Osteoblast (primary cell): ENCODE measurements around the gene RCOR1. TPM values are rescaled to one million over a fixed set of nuclear protein-coding genes. Genes with fewer than 3 reads are reported as not detected.

Experiments used
- DNase-seq: peaks from one replicate; pipeline ENCODE4 v3.0.0; 2011; ENCODE audit warnings: low spot score, mixed read lengths; ENCODE audit not compliant: insufficient read length; ENCODE audit errors: missing footprints
- H2AFZ ChIP-seq: 2 replicates; pipeline ENCODE4 v1.6.0; 2011; ENCODE audit warnings: mild to moderate bottlenecking, low read length
- H3K27ac ChIP-seq: 2 replicates; pipeline ENCODE4 v1.5.1; 2011; ENCODE audit warnings: mild to moderate bottlenecking, low read depth, low read length, moderate library complexity
- H3K27me3 ChIP-seq: 2 replicates; pipeline ENCODE4 v1.6.0; 2012; ENCODE audit warnings: mild to moderate bottlenecking, control low read depth, inconsistent platforms, low read length, moderate library complexity; ENCODE audit not compliant: insufficient read depth
- H3K36me3 ChIP-seq: 2 replicates; pipeline ENCODE4 v1.5.1; 2011; ENCODE audit warnings: mild to moderate bottlenecking, low read length, control low read depth, moderate library complexity; ENCODE audit not compliant: insufficient read depth
- H3K4me1 ChIP-seq: 2 replicates; pipeline ENCODE4 v1.5.1; 2011; ENCODE audit warnings: mild to moderate bottlenecking, low read length, control low read depth, moderate library complexity; ENCODE audit not compliant: insufficient read depth
- H3K4me2 ChIP-seq: 2 replicates; pipeline ENCODE4 v1.6.0; 2011; ENCODE audit warnings: mild to moderate bottlenecking, low read length; ENCODE audit not compliant: insufficient read depth
- H3K4me3 ChIP-seq: fragments of 200-600 bp; sonication (generic); 3 replicates; pipeline ENCODE4 v1.5.1; 2012; ENCODE audit warnings: mild to moderate bottlenecking, low read length, inconsistent platforms; ENCODE audit not compliant: insufficient read depth
- H3K79me2 ChIP-seq: 2 replicates; pipeline ENCODE4 v1.6.0; 2012; ENCODE audit warnings: mild to moderate bottlenecking, low read length, control low read depth, inconsistent platforms; ENCODE audit not compliant: insufficient read depth
- H3K9me3 ChIP-seq: 2 replicates; pipeline ENCODE4 v1.5.1; 2011; ENCODE audit warnings: low read depth, low read length, control low read depth
- H4K20me1 ChIP-seq: 2 replicates; pipeline ENCODE4 v1.6.0; 2012; ENCODE audit warnings: mild to moderate bottlenecking, low read length, control low read depth; ENCODE audit not compliant: insufficient read depth
- CTCF ChIP-seq: IDR thresholded peaks from 2 replicates; pipeline ENCODE4 v1.5.1; 2011; ENCODE audit warnings: mild to moderate bottlenecking, low read depth, low read length, moderate library complexity; ENCODE audit errors: extremely low read depth
- total RNA-seq: library from RNA; depleted of rRNA; stranded (reverse); fragments of >200 nt; gene quantifications from 2 replicates; pipeline ENCODE4 v1.2.3, GENCODE V29; 2012

RCOR1 gene
- total RNA-seq, 1 donor = 11.6 TPM

GRCh38 chr14:102758087-102758486 lies 165.6 kb downstream of the RCOR1 start:
- H3K4me1 ChIP-seq = no peaks in the 10 kb centered on the region
- no peaks in the 10 kb centered on the region for H3K36me3 ChIP-seq
- no peak overlapping the region for H3K4me2 ChIP-seq
- peaks cover 17% of the 10 kb centered on the region for H3K27me3 ChIP-seq
- H3K4me3 ChIP-seq = no peak overlapping the region
- H3K27ac ChIP-seq = no peak overlapping the region
- no peaks in the 10 kb centered on the region for H3K79me2 ChIP-seq
- H2AFZ ChIP-seq = no peak overlapping the region
- TF ChIP-seq CTCF = no peak
- H3K9me3 ChIP-seq = no peaks in the 10 kb centered on the region
- no peak for DNase-seq
- no peaks in the 10 kb centered on the region for H4K20me1 ChIP-seq

- TF ChIP-seq CTCF = no peak
- H4K20me1 ChIP-seq = no peaks in the 10 kb centered on the region
- no peak overlapping the region for H2AFZ ChIP-seq
- H3K27me3 ChIP-seq = peaks cover 19% of the 10 kb centered on the region
- H3K27ac ChIP-seq = no peak overlapping the region
- no peaks in the 10 kb centered on the region for H3K79me2 ChIP-seq
- no peak overlapping the region for H3K4me2 ChIP-seq
- H3K4me1 ChIP-seq = no peaks in the 10 kb centered on the region
- peak; percentile 72 for DNase-seq
- H3K36me3 ChIP-seq = no peaks in the 10 kb centered on the region
- H3K4me3 ChIP-seq = no peak overlapping the region
- H3K9me3 ChIP-seq = no peaks in the 10 kb centered on the region
Measured at GRCh38 chr14:102759456-102760187, 167.2 kb downstream of the RCOR1 start.

- Histone ChIP-seq H3K9me3 (no peaks in the 10 kb centered on the region), H3K4me1 (no peaks in the 10 kb centered on the region), H3K4me3 (no peak overlapping the region), H2AFZ (peak overlapping the region; percentile 29), H4K20me1 (no peaks in the 10 kb centered on the region), H3K79me2 (no peaks in the 10 kb centered on the region), H3K36me3 (no peaks in the 10 kb centered on the region), H3K4me2 (peak overlapping the region; percentile 13), H3K27me3 (peaks cover 19% of the 10 kb centered on the region), H3K27ac (no peak overlapping the region)
- TF ChIP-seq CTCF = no peak
- DNase-seq = peak; percentile 75
Measured at GRCh38 chr14:102760496-102761193, 168.2 kb downstream of the RCOR1 start.

GRCh38 chr14:102761206-102761605 lies 168.8 kb downstream of the RCOR1 start:
- Histone ChIP-seq H3K4me1 (no peaks in the 10 kb centered on the region), H4K20me1 (no peaks in the 10 kb centered on the region)

More at GRCh38 chr14:102761206-102761605, 168.8 kb downstream of the RCOR1 start:
- Histone ChIP-seq H3K4me2 (no peak overlapping the region), H3K36me3 (no peaks in the 10 kb centered on the region), H3K79me2 (no peaks in the 10 kb centered on the region), H3K9me3 (no peaks in the 10 kb centered on the region), H3K27ac (no peak overlapping the region), H3K27me3 (peaks cover 19% of the 10 kb centered on the region), H2AFZ (peak overlapping the region; percentile 29), H3K4me3 (no peak overlapping the region)
- DNase-seq = peak; percentile 58
- TF ChIP-seq CTCF = no peak
